GM12878 (cell line): ENCODE results near the gene DGKB. TPM values are rescaled to one million over a fixed set of nuclear protein-coding genes. Genes with fewer than 3 reads are reported as not detected.

ENCODE experiments used
- ATAC-seq: fragments of 200-7000 bp; cut with Tn5 transposase; 3 replicates; pipeline ENCODE4 v1.9.1; 2020; ENCODE audit warnings: mild to moderate bottlenecking, moderate library complexity
- BruUV-seq: library from RNA; stranded (reverse); fragments of 400-500 nt; replicated peaks from 2 replicates; lab custom pipeline; 2021; lab: Mats Ljungman, UMichigan
- CTCF ChIA-PET: fragments of 300-600 bp; sonication (Branson Sonifier 250); formaldehyde crosslinking; extraction: SDS; loops from one replicate; lab custom pipeline; 2021; ENCODE audit warnings: inconsistent platforms; lab: Yijun Ruan, JAX
- POLR2A ChIA-PET: fragments of 350-600 bp; formaldehyde crosslinking; extraction: SDS; loops from one replicate; lab custom pipeline; 2021; ENCODE audit warnings: inconsistent platforms; lab: Charles Lee
- RAD21 ChIA-PET: fragments of 300-600 bp; sonication (Branson Sonifier 250); formaldehyde crosslinking; loops from one replicate; lab custom pipeline; 2023; ENCODE audit warnings: antibody characterized with exemption; ENCODE audit not compliant: unreplicated experiment; lab: Charles Lee
- SMC1A ChIA-PET: fragments of 300-600 bp; sonication (Branson Sonifier 250); formaldehyde crosslinking; loops from one replicate; lab custom pipeline; 2023; ENCODE audit not compliant: unreplicated experiment, uncharacterized antibody; lab: Charles Lee
- DNase-seq: peaks from one replicate; pipeline ENCODE4 v3.0.0-alpha.2; 2011; ENCODE audit warnings: low read depth, low spot score
- FAIRE-seq: peaks from 3 replicates; lab custom pipeline; 2011; peaks lifted over from hg19 to GRCh38; lab: Jason Lieb, UNC
- H2AFZ ChIP-seq: 2 replicates; pipeline ENCODE4 v1.6.0; 2011; ENCODE audit warnings: low read depth, low read length, control low read depth; ENCODE audit not compliant: control insufficient read depth
- H3K27ac ChIP-seq: 2 replicates; pipeline ENCODE4 v1.5.1; 2011; ENCODE audit warnings: control low read depth; ENCODE audit not compliant: control insufficient read depth, insufficient read depth
- H3K27me3 ChIP-seq, 2 experiments: replicated peaks in 1 of 2; 2 replicates each; pipeline versions ENCODE4 v1.6.0 to v1.6.1; 2011; ENCODE audit warnings: low read length in 1 of 2; ENCODE audit not compliant: control insufficient read depth in 2 of 2, insufficient read depth in 2 of 2
- H3K36me3 ChIP-seq, 2 experiments: 2 replicates each; pipeline ENCODE4 v1.5.1; 2011; ENCODE audit warnings: low read length in 1 of 2; ENCODE audit not compliant: control insufficient read depth in 2 of 2, insufficient read depth in 2 of 2
- H3K4me1 ChIP-seq: 2 replicates; pipeline ENCODE4 v1.6.1; 2011; ENCODE audit warnings: mild to moderate bottlenecking, low read length, moderate library complexity, mixed read lengths; ENCODE audit not compliant: control insufficient read depth, insufficient read depth
- H3K4me2 ChIP-seq: 2 replicates; pipeline ENCODE4 v1.6.0; 2011; ENCODE audit warnings: control low read depth; ENCODE audit not compliant: control insufficient read depth, insufficient read depth
- H3K4me3 ChIP-seq: fragments of 200-600 bp; sonication (generic); 2 replicates; pipeline ENCODE4 v1.5.1; 2016
- H3K79me2 ChIP-seq: 2 replicates; pipeline ENCODE4 v1.6.0; 2011; ENCODE audit warnings: low read length; ENCODE audit not compliant: control insufficient read depth, insufficient read depth
- H3K9ac ChIP-seq: 2 replicates; pipeline ENCODE4 v1.8.0; 2011; ENCODE audit warnings: low read length, control low read depth, mixed read lengths; ENCODE audit not compliant: control insufficient read depth, insufficient read depth
- H3K9me3 ChIP-seq: replicated peaks from 3 replicates; pipeline ENCODE4 v1.5.1; 2011; ENCODE audit warnings: mild to moderate bottlenecking, low read length; ENCODE audit not compliant: control insufficient read depth, insufficient read depth
- H4K20me1 ChIP-seq: 2 replicates; pipeline ENCODE4 v1.6.0; 2011; ENCODE audit not compliant: control insufficient read depth, insufficient read depth
- BCLAF1 ChIP-seq: fragments of 450-650 bp; IDR thresholded peaks from 2 replicates; pipeline ENCODE4 v1.6.1; 2017; ENCODE audit warnings: antibody characterized with exemption, mild to moderate bottlenecking, moderate library complexity
- CEBPB ChIP-seq, 2 experiments: fragments of 150-350 bp in 1 of 2; IDR thresholded peaks; 2 replicates each; pipeline ENCODE4 v1.6.1; 2012 to 2014; ENCODE audit warnings: low read depth in 2 of 2, low read length in 2 of 2, borderline replicate concordance in 1 of 2, inconsistent platforms in 1 of 2
- FOXM1 ChIP-seq: IDR thresholded peaks from 2 replicates; pipeline ENCODE4 v1.6.1; 2012; ENCODE audit warnings: low read depth, mild to moderate bottlenecking, inconsistent platforms, low read length, moderate library complexity
- MAX ChIP-seq: IDR thresholded peaks from 2 replicates; pipeline ENCODE4 v1.6.1; 2012; ENCODE audit warnings: low read depth, low read length, improper control_type of control experiment
- MEF2A ChIP-seq: IDR thresholded peaks from 2 replicates; pipeline ENCODE4 v1.6.1; 2011; ENCODE audit warnings: low read depth, mild to moderate bottlenecking, low read length, moderate library complexity; ENCODE audit not compliant: insufficient read depth
- NKRF ChIP-seq: fragments of 450-650 bp; conservative IDR thresholded peaks from 2 replicates; pipeline ENCODE4 v1.6.1; 2017; ENCODE audit warnings: mild to moderate bottlenecking, moderate library complexity
- RAD21 ChIP-seq: IDR thresholded peaks from 2 replicates; pipeline ENCODE4 v1.6.1; 2011; ENCODE audit warnings: mild to moderate bottlenecking, low read depth, low read length, moderate library complexity; ENCODE audit not compliant: insufficient read depth
- SMAD5 ChIP-seq: IDR thresholded peaks from 2 replicates; pipeline ENCODE4 v1.6.1; 2016; ENCODE audit warnings: antibody characterized with exemption, low read depth
- ZSCAN29 ChIP-seq: fragments of 450-650 bp; IDR thresholded peaks from 2 replicates; pipeline ENCODE4 v1.6.1; 2017; ENCODE audit warnings: mild to moderate bottlenecking, moderate library complexity
- WGBS: methylation state at CpG from one replicate; pipeline ENCODE4 v1.1.6; 2016; ENCODE audit warnings: low lambda C conversion rate; ENCODE audit not compliant: insufficient replicate concordance, insufficient coverage; ENCODE audit errors: missing lambda C conversion rate; 5-methylcytosine and 5-hydroxymethylcytosine counted together
- in situ Hi-C: fragments of 300-500 bp; cut with MboI; formaldehyde crosslinking; loops from 9 replicates; pipeline ENCODE4 v1.14.3; 2018; ENCODE audit warnings: mixed read lengths
- intact Hi-C: fragments of 100-400 bp; cut with micrococcal nuclease; formaldehyde crosslinking; loops from one replicate; pipeline ENCODE4 v1.14.2; 2022; ENCODE audit not compliant: unreplicated experiment
- polyA plus RNA-seq, 11 experiments: library from polyadenylated mRNA; depleted of rRNA in 4 of 11; unstranded in 6 of 11; stranded (reverse) in 5 of 11; fragments of >200 nt; fragmentation: Nextera tagmentation in 4 of 11; fragmentation: Illumina TruSeq in 1 of 11; extraction: Ambion mirVana in 4 of 11; extraction: Trizol in 1 of 11; gene quantifications; 1 replicate in 1 of 11; 2 replicates in 10 of 11; pipeline versions ENCODE4 v1.2.1 to v1.2.3, GENCODE V29; 2011 to 2016; ENCODE audit warnings: inconsistent platforms in 2 of 11, missing spikeins in 2 of 11, low read depth in 1 of 11
- total RNA-seq, 4 experiments: library from RNA; depleted of rRNA in 3 of 4; stranded (reverse); fragments of >200 nt in 3 of 4; fragmentation: Illumina TruSeq in 1 of 4; extraction: Trizol in 1 of 4; gene quantifications; 2 replicates each; pipeline versions ENCODE4 v1.2.1 to v1.2.3, GENCODE V29; 2013 to 2021
- TF ChIP-seq, protein P1 (sequence below): IDR thresholded peaks from 2 replicates; pipeline ENCODE4 v1.6.1; 2011; ENCODE audit warnings: mild to moderate bottlenecking, low read depth, low read length, moderate library complexity; ENCODE audit not compliant: insufficient replicate concordance
- TF ChIP-seq, protein P2 (sequence below): fragments of 450-650 bp; formaldehyde crosslinking; IDR thresholded peaks from 2 replicates; pipeline ENCODE4 v1.5.0; 2022; ENCODE audit warnings: mild to moderate bottlenecking, missing genetic modification characterization

DGKB gene
- total and polyA plus RNA-seq, 10 of the 15 experiments (the other 5 are each of a cell fraction or from before 2014, with no cell fraction given) = 0.02 to 0.10 (median 0.04) TPM; not detected in 6

DNA sequence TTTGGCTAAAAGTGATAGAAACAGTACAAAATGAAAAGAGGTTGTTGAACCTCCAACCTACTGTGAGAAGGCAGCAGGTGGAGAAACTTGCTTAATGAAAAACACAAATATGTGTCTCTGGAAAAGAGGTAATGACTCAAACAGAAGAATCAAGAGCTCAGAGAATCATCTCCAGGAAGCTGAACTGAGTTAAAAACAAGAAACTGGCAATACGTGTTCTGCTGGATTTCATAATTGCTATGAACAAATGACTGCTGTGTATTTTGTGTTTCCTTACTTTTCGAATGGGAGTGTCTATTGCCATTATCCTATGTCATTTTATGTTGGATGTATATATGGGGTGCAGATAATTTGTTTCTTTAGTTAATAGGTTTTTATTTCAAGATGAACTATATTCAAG lies 401.1 kb downstream of the DGKB start (continued):
- TF ChIP-seq MAX (no peak), ZSCAN29 (no peak), RAD21 (no peak), SMAD5 (no peak)
- TF ChIP-seq, protein P1, sequence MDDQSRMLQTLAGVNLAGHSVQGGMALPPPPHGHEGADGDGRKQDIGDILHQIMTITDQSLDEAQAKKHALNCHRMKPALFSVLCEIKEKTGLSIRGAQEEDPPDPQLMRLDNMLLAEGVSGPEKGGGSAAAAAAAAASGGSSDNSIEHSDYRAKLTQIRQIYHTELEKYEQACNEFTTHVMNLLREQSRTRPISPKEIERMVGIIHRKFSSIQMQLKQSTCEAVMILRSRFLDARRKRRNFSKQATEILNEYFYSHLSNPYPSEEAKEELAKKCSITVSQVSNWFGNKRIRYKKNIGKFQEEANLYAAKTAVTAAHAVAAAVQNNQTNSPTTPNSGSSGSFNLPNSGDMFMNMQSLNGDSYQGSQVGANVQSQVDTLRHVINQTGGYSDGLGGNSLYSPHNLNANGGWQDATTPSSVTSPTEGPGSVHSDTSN = no peak

- in situ Hi-C loops = no loop called here
- BruUV-seq = no TSS peak
- SMC1A ChIA-PET = no interaction called here
- TF ChIP-seq, protein P1 = no peak
- TF ChIP-seq, protein P2, sequence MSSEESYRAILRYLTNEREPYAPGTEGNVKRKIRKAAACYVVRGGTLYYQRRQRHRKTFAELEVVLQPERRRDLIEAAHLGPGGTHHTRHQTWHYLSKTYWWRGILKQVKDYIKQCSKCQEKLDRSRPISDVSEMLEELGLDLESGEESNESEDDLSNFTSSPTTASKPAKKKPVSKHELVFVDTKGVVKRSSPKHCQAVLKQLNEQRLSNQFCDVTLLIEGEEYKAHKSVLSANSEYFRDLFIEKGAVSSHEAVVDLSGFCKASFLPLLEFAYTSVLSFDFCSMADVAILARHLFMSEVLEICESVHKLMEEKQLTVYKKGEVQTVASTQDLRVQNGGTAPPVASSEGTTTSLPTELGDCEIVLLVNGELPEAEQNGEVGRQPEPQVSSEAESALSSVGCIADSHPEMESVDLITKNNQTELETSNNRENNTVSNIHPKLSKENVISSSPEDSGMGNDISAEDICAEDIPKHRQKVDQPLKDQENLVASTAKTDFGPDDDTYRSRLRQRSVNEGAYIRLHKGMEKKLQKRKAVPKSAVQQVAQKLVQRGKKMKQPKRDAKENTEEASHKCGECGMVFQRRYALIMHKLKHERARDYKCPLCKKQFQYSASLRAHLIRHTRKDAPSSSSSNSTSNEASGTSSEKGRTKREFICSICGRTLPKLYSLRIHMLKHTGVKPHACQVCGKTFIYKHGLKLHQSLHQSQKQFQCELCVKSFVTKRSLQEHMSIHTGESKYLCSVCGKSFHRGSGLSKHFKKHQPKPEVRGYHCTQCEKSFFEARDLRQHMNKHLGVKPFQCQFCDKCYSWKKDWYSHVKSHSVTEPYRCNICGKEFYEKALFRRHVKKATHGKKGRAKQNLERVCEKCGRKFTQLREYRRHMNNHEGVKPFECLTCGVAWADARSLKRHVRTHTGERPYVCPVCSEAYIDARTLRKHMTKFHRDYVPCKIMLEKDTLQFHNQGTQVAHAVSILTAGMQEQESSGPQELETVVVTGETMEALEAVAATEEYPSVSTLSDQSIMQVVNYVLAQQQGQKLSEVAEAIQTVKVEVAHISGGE = no peak
- TF ChIP-seq FOXM1 = no peak
- no peak for TF ChIP-seq NKRF
- TF ChIP-seq CEBPB (IDR thresholded peaks at IDR 0.05; ENCODE audit: borderline replicate concordance in 1 of 2, low read depth in 2 of 2, low read length in 2 of 2) = no peak
- TF ChIP-seq BCLAF1 = no peak
- no peak for TF ChIP-seq MEF2A
Measured at GRCh38 chr7:14497390-14497789, 405.2 kb downstream of the DGKB start.

More at GRCh38 chr7:14497390-14497789, 405.2 kb downstream of the DGKB start:
- H3K9ac ChIP-seq = no peak overlapping the region
- FAIRE-seq (no peak), ATAC-seq (no peak), DNase-seq (no peak)
- no peaks in the 10 kb centered on the region for H3K27me3 ChIP-seq
- no peaks in the 10 kb centered on the region for H4K20me1 ChIP-seq
- no peak overlapping the region for H3K4me2 ChIP-seq
- H3K4me1 ChIP-seq = no peaks in the 10 kb centered on the region
- no peaks in the 10 kb centered on the region for H3K9me3 ChIP-seq
- intact Hi-C loops = no loop called here
- H3K79me2 ChIP-seq = no peaks in the 10 kb centered on the region
- no peak overlapping the region for H3K27ac ChIP-seq
- no peaks in the 10 kb centered on the region for H3K36me3 ChIP-seq
- POLR2A ChIA-PET = no interaction called here
- H2AFZ ChIP-seq = no peak overlapping the region
- 5% methylated on average over 1 of the region's 1 CpG for WGBS
- RAD21 ChIA-PET = no interaction called here
- no peak overlapping the region for H3K4me3 ChIP-seq
- CTCF ChIA-PET = no interaction called here
